Fibroblast of pulmonary artery (primary cell): Measurements from ENCODE around the gene STK24.

ENCODE experiments used
- DNase-seq: peaks from one replicate; pipeline ENCODE4 v3.0.0-alpha.2; 2010; ENCODE audit warnings: low read depth
- H3K4me3 ChIP-seq: replicated peaks from 2 replicates; pipeline ENCODE4 v1.5.1; 2011; ENCODE audit warnings: low read depth, mild to moderate bottlenecking, control low read depth, low read length, moderate library complexity
- CTCF ChIP-seq: IDR thresholded peaks from 2 replicates; pipeline ENCODE4 v1.5.1; 2011; ENCODE audit warnings: mild to moderate bottlenecking, control low read depth, low read length, inconsistent platforms; ENCODE audit errors: missing control alignments

Gene STK24

DNA sequence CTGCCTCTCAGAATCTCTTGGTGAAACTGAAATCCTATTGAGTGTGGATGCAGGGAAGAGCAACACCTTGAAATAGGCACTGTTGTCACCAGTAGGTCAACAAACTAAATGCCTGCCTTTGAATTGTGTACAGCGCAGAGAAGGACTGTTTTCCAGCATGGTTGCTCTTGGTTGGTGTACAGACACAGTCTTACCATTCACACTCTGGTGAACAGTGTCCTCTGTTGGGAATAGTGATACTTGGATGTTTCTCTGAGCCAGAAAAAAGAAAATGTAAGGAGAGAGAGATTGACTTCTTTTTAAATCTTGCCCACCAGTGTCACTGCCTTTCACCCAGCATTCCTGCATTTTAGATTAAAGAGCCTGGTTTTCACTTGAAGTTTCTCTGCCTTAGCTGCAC, 179.7 kb downstream of the STK24 start:
- TF ChIP-seq CTCF = peak; percentile 30

GRCh38 chr13:98396071-98396710, 180.7 kb downstream of the STK24 start:
- no peak for DNase-seq
- no peak for TF ChIP-seq CTCF
- no peak overlapping the region for H3K4me3 ChIP-seq

More for the DNA sequence above, 179.7 kb downstream of the STK24 start:
- peak; percentile 30 for DNase-seq
- H3K4me3 ChIP-seq = no peak overlapping the region
